PC-3 (cell line): ENCODE data around the gene ANKLE1. TPM values are rescaled to one million over a fixed set of nuclear protein-coding genes. Genes with fewer than 3 reads are reported as not detected.
A peak's percentile ranks its signal among the peaks of the same experiment; 100 is the strongest.

Source experiments
- ATAC-seq: fragments of 200-7000 bp; cut with Tn5 transposase; 2 replicates; pipeline ENCODE4 v1.9.1; 2020; ENCODE audit warnings: mild to moderate bottlenecking, moderate library complexity
- BruUV-seq: library from RNA; stranded (reverse); fragments of 400-500 nt; replicated peaks from 2 replicates; lab custom pipeline; 2021; lab: Mats Ljungman, UMichigan
- CTCF ChIA-PET: fragments of 300-600 bp; sonication (Branson Sonifier 250); formaldehyde crosslinking; loops from one replicate; lab custom pipeline; 2022; ENCODE audit warnings: antibody characterized with exemption; lab: Charles Lee
- POLR2A ChIA-PET: fragments of 300-600 bp; sonication (Branson Sonifier 250); formaldehyde crosslinking; loops from one replicate; lab custom pipeline; 2022; ENCODE audit warnings: antibody characterized with exemption; ENCODE audit not compliant: unreplicated experiment; lab: Charles Lee
- DNase-seq: peaks from one replicate; pipeline ENCODE4 v3.0.0-alpha.2; 2015
- H2AFZ ChIP-seq: fragments of 300-600 bp; sonication (generic); 2 replicates; pipeline ENCODE4 v1.6.0; 2016; ENCODE audit warnings: antibody characterized with exemption, low read length
- H3F3A ChIP-seq: fragments of 300-600 bp; sonication (generic); one replicate; pipeline ENCODE4 v1.6.0; 2017; ENCODE audit warnings: antibody characterized with exemption, low read length, control low read depth, mild to moderate bottlenecking; ENCODE audit not compliant: unreplicated experiment
- H3K27ac ChIP-seq: fragments of 300-600 bp; sonication (generic); 2 replicates; pipeline ENCODE4 v1.5.1; 2016; ENCODE audit warnings: mild to moderate bottlenecking, low read length
- H3K27me3 ChIP-seq: fragments of 300-600 bp; sonication (generic); 2 replicates; pipeline ENCODE4 v1.6.1; 2016; ENCODE audit warnings: low read length, mixed read lengths
- H3K36me3 ChIP-seq: fragments of 300-600 bp; sonication (generic); 2 replicates; pipeline ENCODE4 v1.6.1; 2016; ENCODE audit warnings: low read depth, mixed run types, low read length, mixed read lengths
- H3K4me1 ChIP-seq: fragments of 300-600 bp; sonication (generic); 2 replicates; pipeline ENCODE4 v1.5.1; 2016; ENCODE audit warnings: low read length; ENCODE audit not compliant: insufficient read depth
- H3K4me2 ChIP-seq: fragments of 300-600 bp; sonication (generic); 2 replicates; pipeline ENCODE4 v1.6.0; 2016; ENCODE audit warnings: low read length
- H3K4me3 ChIP-seq: fragments of 300-600 bp; sonication (generic); 2 replicates; pipeline ENCODE4 v1.5.1; 2016; ENCODE audit warnings: mild to moderate bottlenecking, low read length, mixed read lengths
- H3K79me2 ChIP-seq: fragments of 300-600 bp; sonication (generic); 2 replicates; pipeline ENCODE4 v1.6.1; 2017; ENCODE audit warnings: low read length, mixed read lengths
- H3K9ac ChIP-seq: fragments of 300-600 bp; sonication (generic); 2 replicates; pipeline ENCODE4 v1.6.0; 2016; ENCODE audit warnings: mild to moderate bottlenecking, low read length
- H3K9me2 ChIP-seq: fragments of 300-600 bp; sonication (generic); replicated peaks from 2 replicates; pipeline ENCODE4 v1.6.1; 2016; ENCODE audit warnings: mixed run types, low read length, mixed read lengths
- H3K9me3 ChIP-seq: fragments of 300-600 bp; sonication (generic); 2 replicates; pipeline ENCODE4 v1.6.1; 2016; ENCODE audit warnings: low read length, mixed read lengths
- H4K20me1 ChIP-seq: fragments of 300-600 bp; sonication (generic); 2 replicates; pipeline ENCODE4 v1.6.1; 2016; ENCODE audit warnings: low read length, mixed read lengths
- CTCF ChIP-seq: fragments of 300-600 bp; sonication (generic); conservative IDR thresholded peaks from 2 replicates; pipeline ENCODE4 v1.5.1; 2017; ENCODE audit warnings: antibody characterized with exemption, low read depth, mild to moderate bottlenecking, low read length
- EZH2 ChIP-seq: fragments of 300-600 bp; sonication (generic); IDR thresholded peaks from one replicate; pipeline ENCODE4 v1.6.1; 2017; ENCODE audit warnings: antibody characterized with exemption, mild to moderate bottlenecking, low read length; ENCODE audit not compliant: unreplicated experiment
- EZH2phosphoT487 ChIP-seq: fragments of 300-600 bp; sonication (generic); IDR thresholded peaks from 2 replicates; pipeline ENCODE4 v1.6.1; 2018; ENCODE audit warnings: mild to moderate bottlenecking, antibody characterized with exemption, low read length, borderline replicate concordance
- intact Hi-C: fragments of 100-400 bp; cut with micrococcal nuclease; formaldehyde crosslinking; loops from 2 replicates; pipeline ENCODE4 v1.9.0; 2023
- total RNA-seq: library from RNA; depleted of rRNA; stranded (reverse); fragments of >200 nt; gene quantifications from 2 replicates; pipeline ENCODE4 v1.2.3, GENCODE V29; 2014

Gene ANKLE1
- total RNA-seq, 1 experiment from 2014 or later, result 2.2 TPM

- Histone ChIP-seq H3F3A (no peaks in the 10 kb centered on the region), H3K9me2 (no peaks in the 10 kb centered on the region), H3K9me3 (no peaks in the 10 kb centered on the region), H2AFZ (peak overlapping the region; percentile 67), H3K79me2 (peaks cover 54% of the 10 kb centered on the region), H3K4me1 (peaks cover 30% of the 10 kb centered on the region), H3K27ac (no peak overlapping the region; the same call in 1 of the 2 replicates), H4K20me1 (peaks cover 13% of the 10 kb centered on the region), H3K4me2 (peak overlapping the region; percentile 95), H3K4me3 (peak overlapping the region; percentile 84), H3K27me3 (no peaks in the 10 kb centered on the region), H3K36me3 (no peaks in the 10 kb centered on the region), H3K9ac (peak overlapping the region; percentile 70)
- ChIA-PET POLR2A (no interaction called here), CTCF (no interaction called here)
- BruUV-seq, result no TSS peak
- intact Hi-C loops, result no loop called here
- ATAC-seq (peak; percentile 25), DNase-seq (no peak)
- TF ChIP-seq EZH2phosphoT487 (no peak), EZH2 (no peak), CTCF (no peak)
These were observed 36.8 kb upstream of the ANKLE1 start for GRCh38 chr19:17244618-17245534.

GRCh38 chr19:17245535-17245984 is 36.1 kb upstream of the ANKLE1 start, which contains the start of gene NR2F6:
Gene NR2F6, minus strand, starts transcription at chr19:17245919. Its CDS starts 699 bp downstream, at chr19:17245220.
- Histone ChIP-seq H3K9ac (peak within 1 kb of the TSS; percentile 70), H3K4me2 (peak within 1 kb of the TSS; percentile 95), H3K36me3 (no peaks in the 10 kb centered on the region), H3K27me3 (no peaks in the 10 kb centered on the region), H4K20me1 (peaks cover 13% of the 10 kb centered on the region), H2AFZ (peak within 1 kb of the TSS; percentile 90), H3K27ac (no peak within 1 kb of the TSS; the same call in 1 of the 2 replicates), H3K9me3 (no peaks in the 10 kb centered on the region), H3F3A (no peaks in the 10 kb centered on the region), H3K79me2 (peaks cover 47% of the 10 kb centered on the region), H3K4me1 (peaks cover 30% of the 10 kb centered on the region), H3K9me2 (no peaks in the 10 kb centered on the region), H3K4me3 (peak within 1 kb of the TSS; percentile 84)
- no peak for TF ChIP-seq EZH2
- no peak for TF ChIP-seq EZH2phosphoT487
- no peak for TF ChIP-seq CTCF
- ChIA-PET CTCF (no interaction called here), POLR2A (no interaction called here)
- ATAC-seq, result no peak
- no TSS peak for BruUV-seq
- DNase-seq, result no peak
- intact Hi-C loops, result no loop called here
